A549 (cell line): ENCODE measurements around the gene PRR5L. TPM values are rescaled to one million over a fixed set of nuclear protein-coding genes. Genes with fewer than 3 reads are reported as not detected.

Experiments
- ATAC-seq, 2 experiments: fragments of 200-7000 bp in 1 of 2; fragments of >200 bp in 1 of 2; cut with Nextera tagmentation in 1 of 2; cut with Tn5 transposase in 1 of 2; 3 replicates each; pipeline versions ENCODE4 v1.8.0 to v1.9.1; 2018 to 2020; ENCODE audit warnings: mild to moderate bottlenecking in 1 of 2, moderate library complexity in 1 of 2
- CTCF ChIA-PET: fragments of 300-600 bp; sonication (Branson Sonifier 250); formaldehyde crosslinking; extraction: SDS; loops from one replicate; lab custom pipeline; 2021; ENCODE audit warnings: antibody characterized with exemption, inconsistent platforms; lab: Yijun Ruan, JAX
- POLR2A ChIA-PET: fragments of 350-600 bp; formaldehyde crosslinking; extraction: SDS; loops from one replicate; lab custom pipeline; 2021; ENCODE audit warnings: antibody characterized with exemption, inconsistent platforms; lab: Yijun Ruan, JAX
- DNase-seq, 2 experiments: peaks; one replicate each; pipeline versions ENCODE4 v3.0.0 to v3.0.0-alpha.2; 2011 to 2016; ENCODE audit warnings: low read depth in 1 of 2, low spot score in 1 of 2
- FAIRE-seq: peaks from 2 replicates; lab custom pipeline; 2011; peaks lifted over from hg19 to GRCh38; lab: Jason Lieb, UNC
- H3K27ac ChIP-seq, 2 experiments: fragments of >200 bp; sonication (Bioruptor Twin); formaldehyde crosslinking; 3 replicates each; pipeline ENCODE4 v1.5.1; 2016 to 2017
- H3K4me1 ChIP-seq: fragments of >200 bp; sonication (Bioruptor Twin); formaldehyde crosslinking; 3 replicates; pipeline ENCODE4 v1.6.1; 2016
- H3K4me2 ChIP-seq: fragments of >200 bp; sonication (Bioruptor Twin); formaldehyde crosslinking; 3 replicates; pipeline ENCODE4 v1.6.1; 2016
- H3K4me3 ChIP-seq: fragments of >200 bp; sonication (Bioruptor Twin); formaldehyde crosslinking; 3 replicates; pipeline ENCODE4 v1.5.1; 2016
- H3K9me3 ChIP-seq: fragments of >200 bp; sonication (Bioruptor Twin); formaldehyde crosslinking; 3 replicates; pipeline ENCODE4 v1.6.1; 2016
- BHLHE40 ChIP-seq: IDR thresholded peaks from 2 replicates; pipeline ENCODE4 v1.6.1; 2012; ENCODE audit warnings: low read depth, low read length, inconsistent platforms
- EHF ChIP-seq: fragments of 250-450 bp; sonication (Bioruptor Pico); IDR thresholded peaks from 2 replicates; pipeline ENCODE4 v1.5.0; 2020; ENCODE audit warnings: mild to moderate bottlenecking
- EHMT2 ChIP-seq: fragments of 200-600 bp; sonication (generic); IDR thresholded peaks from 2 replicates; pipeline ENCODE4 v1.6.1; 2016; ENCODE audit warnings: antibody characterized with exemption, low read depth, mild to moderate bottlenecking, moderate library complexity
- FOSB ChIP-seq: fragments of 250-450 bp; sonication (Bioruptor Pico); IDR thresholded peaks from 2 replicates; pipeline ENCODE4 v1.5.0; 2020; ENCODE audit warnings: mild to moderate bottlenecking, moderate library complexity
- FOSL2 ChIP-seq, 2 experiments: fragments of 450-650 bp in 1 of 2; fragments of >200 bp in 1 of 2; sonication (Bioruptor Twin) in 1 of 2; formaldehyde crosslinking; IDR thresholded peaks; 2 replicates each; pipeline versions ENCODE4 v1.5.0 to v1.6.1; 2016 to 2020; ENCODE audit warnings: mild to moderate bottlenecking in 1 of 2, moderate library complexity in 1 of 2
- HOXB13 ChIP-seq: fragments of 250-450 bp; sonication (Bioruptor Pico); IDR thresholded peaks from 2 replicates; pipeline ENCODE4 v1.5.0; 2020; ENCODE audit warnings: low read depth, mild to moderate bottlenecking, moderate library complexity
- HOXB5 ChIP-seq: fragments of 250-450 bp; sonication (Bioruptor Pico); IDR thresholded peaks from 2 replicates; pipeline ENCODE4 v1.5.0; 2020; ENCODE audit warnings: mild to moderate bottlenecking, moderate library complexity
- NFE2L2 ChIP-seq: fragments of 150-350 bp; conservative IDR thresholded peaks from 2 replicates; pipeline ENCODE4 v1.6.1; 2014; ENCODE audit warnings: low read length
- NPAS2 ChIP-seq: fragments of 250-450 bp; sonication (Bioruptor Pico); IDR thresholded peaks from 2 replicates; pipeline ENCODE4 v1.8.0; 2022; ENCODE audit warnings: mild to moderate bottlenecking, moderate library complexity, borderline replicate concordance
- PHF8 ChIP-seq: fragments of 200-600 bp; sonication (generic); IDR thresholded peaks from 2 replicates; pipeline ENCODE4 v1.6.1; 2016; ENCODE audit warnings: low read depth, mild to moderate bottlenecking, antibody characterized with exemption, moderate library complexity, borderline replicate concordance
- RFX5 ChIP-seq: fragments of 450-650 bp; IDR thresholded peaks from 2 replicates; pipeline ENCODE4 v1.7.1; 2014; ENCODE audit warnings: antibody characterized with exemption, mild to moderate bottlenecking, moderate library complexity
- TP53 ChIP-seq: fragments of 250-450 bp; sonication (Bioruptor Pico); IDR thresholded peaks from 2 replicates; pipeline ENCODE4 v1.5.0; 2021; ENCODE audit warnings: mild to moderate bottlenecking, moderate library complexity
- ZC3H11A ChIP-seq: fragments of 450-650 bp; IDR thresholded peaks from 2 replicates; pipeline ENCODE4 v1.6.1; 2014; ENCODE audit warnings: antibody characterized with exemption, mild to moderate bottlenecking
- ZNF302 ChIP-seq: fragments of 250-450 bp; sonication (Bioruptor Pico); IDR thresholded peaks from 2 replicates; pipeline ENCODE4 v1.9.0; 2021; ENCODE audit warnings: inconsistent platforms, mild to moderate bottlenecking, moderate library complexity
- WGBS: methylation state at CpG from one replicate; pipeline ENCODE4 v1.1.6; 2017; ENCODE audit errors: missing lambda C conversion rate; 5-methylcytosine and 5-hydroxymethylcytosine counted together
- polyA plus RNA-seq, 4 experiments: library from polyadenylated mRNA; depleted of rRNA in 3 of 4; stranded (reverse); fragments of >200 nt; fragmentation: RNase III in 1 of 4; extraction: RNeasy Plus Mini Kit Qiagen cat#74134 plus additional on column Dnase treatment in 1 of 4; gene quantifications; 2 replicates in 3 of 4; 3 replicates in 1 of 4; pipeline ENCODE4 v1.2.3, GENCODE V29; 2011 to 2017
- TF ChIP-seq, protein P1 (sequence below): fragments of >200 bp; sonication (Bioruptor Twin); formaldehyde crosslinking; IDR thresholded peaks from 3 replicates; pipeline ENCODE4 v1.5.1; 2016
- TF ChIP-seq, protein P2 (sequence below): IDR thresholded peaks from 2 replicates; pipeline ENCODE4 v1.6.1; 2012; ENCODE audit warnings: low read depth, borderline replicate concordance
- TF ChIP-seq, protein P3 (sequence below): fragments of 250-450 bp; sonication (Bioruptor Pico); IDR thresholded peaks from 2 replicates; pipeline ENCODE4 v1.5.0; 2020; ENCODE audit warnings: low read depth, mild to moderate bottlenecking, moderate library complexity
- TF ChIP-seq, protein P4 (sequence below): fragments of >200 bp; sonication (Bioruptor Twin); formaldehyde crosslinking; IDR thresholded peaks from 3 replicates; pipeline ENCODE4 v1.6.1; 2016
- TF ChIP-seq, protein P5 (sequence below): IDR thresholded peaks from 2 replicates; pipeline ENCODE4 v1.6.1; 2012

PRR5L gene
- polyA plus RNA-seq, 2 of the 4 experiments (the other 2 are of a cell fraction), result 6.9 to 12.1 TPM

DNA sequence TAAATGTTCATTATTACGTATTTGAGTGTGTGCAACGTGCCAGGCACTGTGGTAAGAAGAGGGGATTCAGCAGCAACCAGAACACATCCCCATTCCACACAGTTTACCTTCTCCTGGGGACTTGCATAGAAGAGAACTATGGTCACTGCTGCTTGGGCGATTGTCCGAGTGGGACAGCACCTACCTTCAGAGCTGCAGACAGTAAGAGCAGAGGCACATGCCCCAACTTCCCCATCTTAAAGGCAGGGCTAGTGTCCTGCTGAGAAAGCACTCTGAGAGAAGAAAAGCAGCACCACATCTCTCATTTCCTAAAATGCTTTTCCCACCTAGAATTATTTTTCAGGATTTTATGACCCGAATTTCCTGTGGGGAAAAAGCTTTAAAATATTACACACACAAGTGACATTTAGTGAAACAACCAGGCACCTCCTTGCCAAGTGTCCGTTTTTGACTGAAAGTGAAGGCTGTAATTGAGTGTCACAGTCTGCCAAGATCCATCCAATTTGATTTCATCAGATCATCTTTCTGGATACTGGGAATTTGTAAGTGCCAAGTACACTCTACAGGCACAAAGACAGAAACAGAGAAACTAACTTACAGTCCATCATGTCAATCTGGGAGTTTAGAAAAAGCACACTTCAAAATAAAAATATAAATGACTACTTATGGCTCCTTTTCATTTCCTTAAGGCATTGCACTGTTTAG lies 189.4 kb downstream of the PRR5L start:
- WGBS, result 84% methylated on average over 6 of the region's 6 CpGs
- POLR2A ChIA-PET, result no interaction called here
- no peak for ATAC-seq
- no peak for FAIRE-seq
- CTCF ChIA-PET, result interaction anchor here (0.6 to 1.2 kb wide), 2 partner anchors 15 to 197 kb away, joined by 3 read pairs; no protein-coding TSS in a partner anchor
- DNase-seq, result no peak
- Histone ChIP-seq H3K27ac (no peak overlapping the region), H3K9me3 (no peaks in the 10 kb centered on the region), H3K4me3 (no peak overlapping the region), H3K4me2 (no peak overlapping the region)
- no peak for TF ChIP-seq RFX5
- TF ChIP-seq ZNF302 (CRISPR knock-in tag), result no peak
- TF ChIP-seq, protein P1, sequence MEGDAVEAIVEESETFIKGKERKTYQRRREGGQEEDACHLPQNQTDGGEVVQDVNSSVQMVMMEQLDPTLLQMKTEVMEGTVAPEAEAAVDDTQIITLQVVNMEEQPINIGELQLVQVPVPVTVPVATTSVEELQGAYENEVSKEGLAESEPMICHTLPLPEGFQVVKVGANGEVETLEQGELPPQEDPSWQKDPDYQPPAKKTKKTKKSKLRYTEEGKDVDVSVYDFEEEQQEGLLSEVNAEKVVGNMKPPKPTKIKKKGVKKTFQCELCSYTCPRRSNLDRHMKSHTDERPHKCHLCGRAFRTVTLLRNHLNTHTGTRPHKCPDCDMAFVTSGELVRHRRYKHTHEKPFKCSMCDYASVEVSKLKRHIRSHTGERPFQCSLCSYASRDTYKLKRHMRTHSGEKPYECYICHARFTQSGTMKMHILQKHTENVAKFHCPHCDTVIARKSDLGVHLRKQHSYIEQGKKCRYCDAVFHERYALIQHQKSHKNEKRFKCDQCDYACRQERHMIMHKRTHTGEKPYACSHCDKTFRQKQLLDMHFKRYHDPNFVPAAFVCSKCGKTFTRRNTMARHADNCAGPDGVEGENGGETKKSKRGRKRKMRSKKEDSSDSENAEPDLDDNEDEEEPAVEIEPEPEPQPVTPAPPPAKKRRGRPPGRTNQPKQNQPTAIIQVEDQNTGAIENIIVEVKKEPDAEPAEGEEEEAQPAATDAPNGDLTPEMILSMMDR, result no peak
- TF ChIP-seq, protein P2, sequence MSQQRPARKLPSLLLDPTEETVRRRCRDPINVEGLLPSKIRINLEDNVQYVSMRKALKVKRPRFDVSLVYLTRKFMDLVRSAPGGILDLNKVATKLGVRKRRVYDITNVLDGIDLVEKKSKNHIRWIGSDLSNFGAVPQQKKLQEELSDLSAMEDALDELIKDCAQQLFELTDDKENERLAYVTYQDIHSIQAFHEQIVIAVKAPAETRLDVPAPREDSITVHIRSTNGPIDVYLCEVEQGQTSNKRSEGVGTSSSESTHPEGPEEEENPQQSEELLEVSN, result no peak
- TF ChIP-seq FOSL2 (IDR thresholded peaks at IDR 0.05), result no peak
- no peak for TF ChIP-seq FOSL2 (CRISPR knock-in tag; IDR thresholded peaks at IDR 0.05)
- no peak for TF ChIP-seq HOXB5 (CRISPR knock-in tag)
- TF ChIP-seq, all 56 proteins: peak for 0
- H3K4me1 ChIP-seq, result no peaks in the 10 kb centered on the region

DNA sequence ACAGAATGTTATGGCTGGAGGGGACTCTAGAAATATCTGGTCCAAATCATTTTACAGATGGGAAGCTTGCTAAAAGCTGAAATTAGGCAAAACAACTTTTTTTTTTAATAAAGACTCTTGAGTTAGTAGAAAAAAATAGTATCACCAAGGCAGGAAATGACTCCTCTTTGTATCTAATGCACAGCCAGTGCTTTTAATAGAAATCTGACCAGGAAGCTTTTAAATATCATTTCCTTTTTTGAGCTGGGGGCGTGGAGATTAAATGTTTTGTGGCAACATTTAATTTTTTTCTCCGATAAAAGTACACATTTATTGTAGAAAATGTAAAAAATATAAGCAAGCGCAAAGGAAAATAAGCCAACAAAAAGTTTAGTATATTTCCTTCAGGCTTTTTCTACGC lies 191.5 kb downstream of the PRR5L start:
- CTCF ChIA-PET, result interaction anchor here (0.9 to 4.3 kb wide), 3 partner anchors 9 to 222 kb away, joined by 3 to 22 read pairs (median 12); no protein-coding TSS in a partner anchor

More for the DNA sequence above, 191.5 kb downstream of the PRR5L start:
- ATAC-seq, result no peak
- POLR2A ChIA-PET, result no interaction called here
- Histone ChIP-seq H3K4me1 (no peaks in the 10 kb centered on the region), H3K4me3 (no peak overlapping the region), H3K27ac (no peak overlapping the region), H3K4me2 (no peak overlapping the region), H3K9me3 (no peaks in the 10 kb centered on the region)
- no peak for DNase-seq
- TF ChIP-seq, protein P3, sequence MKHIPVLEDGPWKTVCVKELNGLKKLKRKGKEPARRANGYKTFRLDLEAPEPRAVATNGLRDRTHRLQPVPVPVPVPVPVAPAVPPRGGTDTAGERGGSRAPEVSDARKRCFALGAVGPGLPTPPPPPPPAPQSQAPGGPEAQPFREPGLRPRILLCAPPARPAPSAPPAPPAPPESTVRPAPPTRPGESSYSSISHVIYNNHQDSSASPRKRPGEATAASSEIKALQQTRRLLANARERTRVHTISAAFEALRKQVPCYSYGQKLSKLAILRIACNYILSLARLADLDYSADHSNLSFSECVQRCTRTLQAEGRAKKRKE (CRISPR knock-in tag), result no peak
- TF ChIP-seq EHF (no peak), EHMT2 (no peak), NPAS2 (CRISPR knock-in tag) (no peak), NFE2L2 (no peak), HOXB5 (CRISPR knock-in tag) (no peak), HOXB13 (CRISPR knock-in tag) (no peak), ZC3H11A (no peak), PHF8 (no peak), RFX5 (no peak), TP53 (CRISPR knock-in tag) (no peak), BHLHE40 (no peak), FOSB (no peak)
- TF ChIP-seq, protein P4, sequence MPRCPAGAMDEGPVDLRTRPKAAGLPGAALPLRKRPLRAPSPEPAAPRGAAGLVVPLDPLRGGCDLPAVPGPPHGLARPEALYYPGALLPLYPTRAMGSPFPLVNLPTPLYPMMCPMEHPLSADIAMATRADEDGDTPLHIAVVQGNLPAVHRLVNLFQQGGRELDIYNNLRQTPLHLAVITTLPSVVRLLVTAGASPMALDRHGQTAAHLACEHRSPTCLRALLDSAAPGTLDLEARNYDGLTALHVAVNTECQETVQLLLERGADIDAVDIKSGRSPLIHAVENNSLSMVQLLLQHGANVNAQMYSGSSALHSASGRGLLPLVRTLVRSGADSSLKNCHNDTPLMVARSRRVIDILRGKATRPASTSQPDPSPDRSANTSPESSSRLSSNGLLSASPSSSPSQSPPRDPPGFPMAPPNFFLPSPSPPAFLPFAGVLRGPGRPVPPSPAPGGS, result no peak
- TF ChIP-seq, protein P5, sequence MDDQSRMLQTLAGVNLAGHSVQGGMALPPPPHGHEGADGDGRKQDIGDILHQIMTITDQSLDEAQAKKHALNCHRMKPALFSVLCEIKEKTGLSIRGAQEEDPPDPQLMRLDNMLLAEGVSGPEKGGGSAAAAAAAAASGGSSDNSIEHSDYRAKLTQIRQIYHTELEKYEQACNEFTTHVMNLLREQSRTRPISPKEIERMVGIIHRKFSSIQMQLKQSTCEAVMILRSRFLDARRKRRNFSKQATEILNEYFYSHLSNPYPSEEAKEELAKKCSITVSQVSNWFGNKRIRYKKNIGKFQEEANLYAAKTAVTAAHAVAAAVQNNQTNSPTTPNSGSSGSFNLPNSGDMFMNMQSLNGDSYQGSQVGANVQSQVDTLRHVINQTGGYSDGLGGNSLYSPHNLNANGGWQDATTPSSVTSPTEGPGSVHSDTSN, result no peak
- no peak for FAIRE-seq
- WGBS, result 93% methylated on average over 4 of the region's 4 CpGs
